Endothelial cell of umbilical vein (primary cell): ENCODE measurements around the gene POLR2J2. TPM values are rescaled to one million over a fixed set of nuclear protein-coding genes. Genes with fewer than 3 reads are reported as not detected.

Experiments
- polyA plus RNA-seq, 4 experiments: library from polyadenylated mRNA; depleted of rRNA in 3 of 4; stranded (reverse) in 3 of 4; unstranded in 1 of 4; fragments of >200 nt; gene quantifications; 2 replicates each; pipeline versions ENCODE4 v1.2.1 to v1.2.3, GENCODE V29; 2011 to 2012; ENCODE audit warnings: missing spikeins in 1 of 4
- small RNA-seq: library from RNA; depleted of rRNA; stranded (forward); fragments of <200 nt; gene quantifications from one replicate; pipeline ENCODE3, GENCODE V24; 2012; ENCODE audit warnings: low replicate concordance, low read depth; ENCODE audit not compliant: insufficient read depth, insufficient read length
- total RNA-seq: library from RNA; stranded (reverse); gene quantifications from 2 replicates; pipeline ENCODE4 v1.2.3, GENCODE V29; 2021

Gene POLR2J2
- total and polyA plus RNA-seq, 2 donors (not counting 3 experiments of a cell fraction or from before 2014, with no cell fraction given): 1.3 to 21.3 TPM

Small RNA genes within 50 kb of the gene (small RNA-seq; reads per million reads assigned to genes)
- gene AC105052.3 (not detected), gene UPK3BL1 (not detected)

Other genes with a start within 250 kb of the POLR2J2 start
- gene ORAI2, start 238.1 kb downstream of the POLR2J2 start, total RNA-seq: 67.4 and 84.1 TPM in 2 replicates
- 99.1 and 138 TPM in 2 replicates for gene ORAI2, start 238.1 kb downstream of the POLR2J2 start, polyA plus RNA-seq
- 9.9 and 10.8 TPM in 2 replicates for gene ALKBH4, start 206.8 kb downstream of the POLR2J2 start, total RNA-seq
- 5.3 and 7.8 TPM in 2 replicates for gene ALKBH4, start 206.8 kb downstream of the POLR2J2 start, polyA plus RNA-seq
- 22.7 and 25.3 TPM in 2 replicates for gene LRWD1, start 206.7 kb downstream of the POLR2J2 start, total RNA-seq
- 21.7 and 25.4 TPM in 2 replicates for gene LRWD1, start 206.7 kb downstream of the POLR2J2 start, polyA plus RNA-seq
- 48.7 and 48.9 TPM in 2 replicates for gene POLR2J, start 192.7 kb downstream of the POLR2J2 start, total RNA-seq
- 93.6 and 114 TPM in 2 replicates for gene POLR2J, start 192.7 kb downstream of the POLR2J2 start, polyA plus RNA-seq
- 5.8 and 9.8 TPM in 2 replicates for gene RASA4B, start 153.9 kb downstream of the POLR2J2 start, total RNA-seq
- gene RASA4B, start 153.9 kb downstream of the POLR2J2 start, polyA plus RNA-seq: 3.2 and 4.7 TPM in 2 replicates
- gene UPK3BL2, start 128.0 kb downstream of the POLR2J2 start, total RNA-seq: 29.8 and 30.6 TPM in 2 replicates
- gene UPK3BL2, start 128.0 kb downstream of the POLR2J2 start, polyA plus RNA-seq: 18.2 and 35.4 TPM in 2 replicates
- not detected in 2 replicates for gene SPDYE2, start 120.4 kb downstream of the POLR2J2 start, total RNA-seq
- not detected in 2 replicates for gene SPDYE2, start 120.4 kb downstream of the POLR2J2 start, polyA plus RNA-seq
- gene POLR2J3, start 99.1 kb downstream of the POLR2J2 start, total RNA-seq: 63.1 and 66.3 TPM in 2 replicates
- gene POLR2J3, start 99.1 kb downstream of the POLR2J2 start, polyA plus RNA-seq: 40.7 and 41.0 TPM in 2 replicates
- 20.1 and 20.2 TPM in 2 replicates for gene RASA4, start 54.9 kb downstream of the POLR2J2 start, total RNA-seq
- gene RASA4, start 54.9 kb downstream of the POLR2J2 start, polyA plus RNA-seq: 11.6 and 13.3 TPM in 2 replicates
- gene UPK3BL1, start 28.9 kb downstream of the POLR2J2 start, total RNA-seq: 14.1 and 34.4 TPM in 2 replicates
- gene UPK3BL1, start 28.9 kb downstream of the POLR2J2 start, polyA plus RNA-seq: 17.8 and 20.3 TPM in 2 replicates
- not detected in 2 replicates for gene SPDYE2B, start 21.3 kb downstream of the POLR2J2 start, total RNA-seq
- gene SPDYE2B, start 21.3 kb downstream of the POLR2J2 start, polyA plus RNA-seq: not detected in 2 replicates
- gene FAM185A, start 77.3 kb upstream of the POLR2J2 start, total RNA-seq: 7.6 and 8.5 TPM in 2 replicates
- gene FAM185A, start 77.3 kb upstream of the POLR2J2 start, polyA plus RNA-seq: 5.4 and 5.6 TPM in 2 replicates
- gene LRRC17, start 241.3 kb upstream of the POLR2J2 start, total RNA-seq: 22.7 and 31.9 TPM in 2 replicates
- gene LRRC17, start 241.3 kb upstream of the POLR2J2 start, polyA plus RNA-seq: 27.1 and 33.7 TPM in 2 replicates